WTC11 (cell line): ENCODE measurements around the gene CAMSAP1. TPM values are rescaled to one million over a fixed set of nuclear protein-coding genes. Genes with fewer than 3 reads are reported as not detected.

Experiments
- ATAC-seq: fragments of 200-7000 bp; cut with Tn5 transposase; 2 replicates; pipeline ENCODE4 v1.10.0; 2021; ENCODE audit warnings: mild to moderate bottlenecking, moderate library complexity
- CTCF ChIA-PET: fragments of 300-600 bp; sonication (Branson Sonifier 250); formaldehyde crosslinking; loops from one replicate; lab custom pipeline; 2021; ENCODE audit warnings: antibody characterized with exemption; lab: Charles Lee
- POLR2A ChIA-PET: fragments of 350-600 bp; sonication (Branson Sonifier 250); formaldehyde crosslinking; loops from one replicate; lab custom pipeline; 2021; ENCODE audit warnings: antibody characterized with exemption; lab: Charles Lee
- DNase-seq: peaks from one replicate; pipeline ENCODE4 v3.0.0; 2021; ENCODE audit warnings: low spot score
- H3K27ac Mint-ChIP-seq: 2 replicates; pipeline ENCODE4 v1.8.0; 2021; ENCODE audit warnings: mixed read lengths
- H3K27me3 Mint-ChIP-seq: 2 replicates; pipeline ENCODE4 v1.8.0; 2021; ENCODE audit warnings: low read depth, mild to moderate bottlenecking, moderate library complexity, mixed read lengths
- H3K36me3 Mint-ChIP-seq: 2 replicates; pipeline ENCODE4 v1.8.0; 2021; ENCODE audit warnings: mixed read lengths
- H3K4me1 Mint-ChIP-seq: 2 replicates; pipeline ENCODE4 v1.8.0; 2022; ENCODE audit warnings: mixed read lengths
- H3K4me3 Mint-ChIP-seq: 2 replicates; pipeline ENCODE4 v1.8.0; 2021; ENCODE audit warnings: mild to moderate bottlenecking, moderate library complexity, mixed read lengths
- H3K9me3 Mint-ChIP-seq: 2 replicates; pipeline ENCODE4 v1.8.0; 2021; ENCODE audit warnings: mixed read lengths
- ATF2 ChIP-seq: sonication (generic); formaldehyde crosslinking; IDR thresholded peaks from 2 replicates; pipeline ENCODE4 v1.8.1; 2022; ENCODE audit warnings: low read depth, missing genetic modification reagents, borderline replicate concordance
- CDX4 ChIP-seq: fragments of 250-450 bp; sonication (Bioruptor Pico); IDR thresholded peaks from 2 replicates; pipeline ENCODE4 v1.9.0; 2021; ENCODE audit warnings: moderate library complexity, mild to moderate bottlenecking, inconsistent platforms, borderline replicate concordance
- E2F1 ChIP-seq: sonication (generic); formaldehyde crosslinking; IDR thresholded peaks from 2 replicates; pipeline ENCODE4 v1.8.0; 2022; ENCODE audit warnings: mild to moderate bottlenecking, missing genetic modification reagents
- ESRRA ChIP-seq: sonication (generic); formaldehyde crosslinking; IDR thresholded peaks from 2 replicates; pipeline ENCODE4 v1.8.1; 2022; ENCODE audit warnings: mild to moderate bottlenecking, missing genetic modification reagents, borderline replicate concordance
- FOXJ3 ChIP-seq: sonication (generic); formaldehyde crosslinking; IDR thresholded peaks from 2 replicates; pipeline ENCODE4 v1.9.0; 2021; ENCODE audit warnings: missing genetic modification reagents, mild to moderate bottlenecking, borderline replicate concordance
- GABPB1 ChIP-seq: sonication (generic); formaldehyde crosslinking; IDR thresholded peaks from 2 replicates; pipeline ENCODE4 v1.8.1; 2023; ENCODE audit warnings: mild to moderate bottlenecking, missing genetic modification reagents
- HMGA2 ChIP-seq: fragments of 250-450 bp; sonication (Bioruptor Pico); IDR thresholded peaks from 2 replicates; pipeline ENCODE4 v1.4.0; 2021; ENCODE audit warnings: mild to moderate bottlenecking, moderate library complexity
- IRF1 ChIP-seq: sonication (generic); formaldehyde crosslinking; IDR thresholded peaks from 2 replicates; pipeline ENCODE4 v1.8.0; 2023; ENCODE audit warnings: missing genetic modification reagents
- IRF2 ChIP-seq: sonication (generic); formaldehyde crosslinking; IDR thresholded peaks from 2 replicates; pipeline ENCODE4 v1.8.0; 2022; ENCODE audit warnings: low read depth, missing genetic modification reagents, borderline replicate concordance
- KAT7 ChIP-seq: sonication (generic); formaldehyde crosslinking; IDR thresholded peaks from 2 replicates; pipeline ENCODE4 v1.8.1; 2023; ENCODE audit warnings: missing genetic modification reagents, mild to moderate bottlenecking, borderline replicate concordance
- NFE2L1 ChIP-seq: sonication (generic); formaldehyde crosslinking; IDR thresholded peaks from 2 replicates; pipeline ENCODE4 v1.8.1; 2023; ENCODE audit warnings: missing genetic modification reagents
- PRRX2 ChIP-seq: fragments of 250-450 bp; sonication (Bioruptor Pico); IDR thresholded peaks from 2 replicates; pipeline ENCODE4 v1.8.0; 2021; ENCODE audit warnings: mild to moderate bottlenecking
- RELA ChIP-seq: sonication (generic); formaldehyde crosslinking; IDR thresholded peaks from 2 replicates; pipeline ENCODE4 v1.8.1; 2022; ENCODE audit warnings: missing genetic modification reagents, mild to moderate bottlenecking, borderline replicate concordance
- RORB ChIP-seq: fragments of 250-450 bp; sonication (Bioruptor Pico); IDR thresholded peaks from 2 replicates; pipeline ENCODE4 v1.9.0; 2021; ENCODE audit warnings: mild to moderate bottlenecking
- SMAD3 ChIP-seq: sonication (generic); formaldehyde crosslinking; IDR thresholded peaks from 2 replicates; pipeline ENCODE4 v1.8.0; 2022; ENCODE audit warnings: missing genetic modification reagents, mild to moderate bottlenecking, borderline replicate concordance
- STAT6 ChIP-seq: sonication (generic); formaldehyde crosslinking; conservative IDR thresholded peaks from 2 replicates; pipeline ENCODE4 v1.8.1; 2023; ENCODE audit warnings: mild to moderate bottlenecking, low read depth, missing genetic modification reagents, moderate library complexity
- ZNF138 ChIP-seq: sonication (generic); formaldehyde crosslinking; conservative IDR thresholded peaks from 2 replicates; pipeline ENCODE4 v1.8.1; 2022; ENCODE audit warnings: mild to moderate bottlenecking, moderate library complexity, missing genetic modification reagents
- ZNF396 ChIP-seq: fragments of 250-450 bp; sonication (Bioruptor Pico); IDR thresholded peaks from 2 replicates; pipeline ENCODE4 v1.8.0; 2021; ENCODE audit warnings: mild to moderate bottlenecking, moderate library complexity, borderline replicate concordance
- ZNF416 ChIP-seq: fragments of 250-450 bp; sonication (Bioruptor Pico); IDR thresholded peaks from 2 replicates; pipeline ENCODE4 v1.9.0; 2021; ENCODE audit warnings: mild to moderate bottlenecking, inconsistent platforms
- ZNF425 ChIP-seq: fragments of 250-450 bp; sonication (Bioruptor Pico); conservative IDR thresholded peaks from 2 replicates; pipeline ENCODE4 v1.9.0; 2021; ENCODE audit warnings: mild to moderate bottlenecking
- ZNF512 ChIP-seq: sonication (generic); formaldehyde crosslinking; IDR thresholded peaks from 2 replicates; pipeline ENCODE4 v1.8.1; 2022; ENCODE audit warnings: missing genetic modification reagents, borderline replicate concordance
- total RNA-seq: library from RNA; stranded (reverse); gene quantifications from 3 replicates; pipeline ENCODE4 v1.2.3, GENCODE V29; 2021

Gene CAMSAP1
- total RNA-seq, 1 experiment from 2014 or later: 40.5 TPM

- POLR2A ChIA-PET: no interaction called here
- Mint-ChIP-seq H3K4me3 (no peak overlapping the region), H3K4me1 (no peaks in the 10 kb centered on the region), H3K27me3 (no peaks in the 10 kb centered on the region), H3K36me3 (no peaks in the 10 kb centered on the region), H3K27ac (no peak overlapping the region), H3K9me3 (no peaks in the 10 kb centered on the region)
- ATAC-seq: no peak
- TF ChIP-seq ZNF138 (no peak), GABPB1 (CRISPR knock-in tag) (no peak), NFE2L1 (CRISPR knock-in tag) (no peak), PRRX2 (CRISPR knock-in tag) (no peak), ZNF425 (CRISPR knock-in tag) (no peak), ZNF416 (CRISPR knock-in tag) (no peak)
- CTCF ChIA-PET: no interaction called here
- DNase-seq: no peak
Observed at GRCh38 chr9:135774239-135774747, 133.1 kb downstream of the CAMSAP1 start.

GRCh38 chr9:135773530-135774238 lies 133.7 kb downstream of the CAMSAP1 start:
- no peak overlapping the region for H3K4me3 Mint-ChIP-seq
- H3K4me1 Mint-ChIP-seq: no peaks in the 10 kb centered on the region
- ATAC-seq: no peak
- ChIA-PET CTCF (interaction anchor here (0.8 to 1.8 kb wide), 2 partner anchors 11 to 24 kb away, joined by 4 to 5 read pairs; no protein-coding TSS in a partner anchor), POLR2A (no interaction called here)
- H3K27ac Mint-ChIP-seq: no peak overlapping the region
- H3K36me3 Mint-ChIP-seq: no peaks in the 10 kb centered on the region
- H3K27me3 Mint-ChIP-seq: no peaks in the 10 kb centered on the region
- H3K9me3 Mint-ChIP-seq: no peaks in the 10 kb centered on the region
- no peak for DNase-seq
- TF ChIP-seq ZNF396 (CRISPR knock-in tag) (no peak), ESRRA (CRISPR knock-in tag) (no peak), RORB (no peak), IRF1 (CRISPR knock-in tag) (no peak), SMAD3 (CRISPR knock-in tag) (no peak), E2F1 (CRISPR knock-in tag) (no peak), HMGA2 (CRISPR knock-in tag) (no peak), FOXJ3 (no peak), STAT6 (CRISPR knock-in tag) (no peak), IRF2 (no peak), CDX4 (CRISPR knock-in tag) (no peak), GABPB1 (CRISPR knock-in tag) (no peak), RELA (CRISPR knock-in tag) (no peak), ATF2 (CRISPR knock-in tag) (no peak), KAT7 (CRISPR knock-in tag) (no peak), ZNF512 (CRISPR knock-in tag) (no peak)
